Endometrial microvascular endothelial cells (primary cell): ENCODE data around the gene PLD1. TPM values are rescaled to one million over a fixed set of nuclear protein-coding genes. Genes with fewer than 3 reads are reported as not detected.

ENCODE experiments used
- in situ Hi-C: cut with HindIII; loops from 2 replicates; pipeline ENCODE4 v1.10.0; 2017; ENCODE audit warnings: low sequenced_read_pairs, low pct_unique_long_range_greater_than_20kb; ENCODE audit errors: inconsistent ontology term
- total RNA-seq: library from RNA; depleted of rRNA; stranded (reverse); fragments of >200 nt; gene quantifications from one replicate; pipeline ENCODE4 v1.2.3, GENCODE V29; 2015; ENCODE audit errors: inconsistent ontology term

The PLD1 gene
- total RNA-seq, 1 donor from 2014 or later = 38.3 TPM

DNA sequence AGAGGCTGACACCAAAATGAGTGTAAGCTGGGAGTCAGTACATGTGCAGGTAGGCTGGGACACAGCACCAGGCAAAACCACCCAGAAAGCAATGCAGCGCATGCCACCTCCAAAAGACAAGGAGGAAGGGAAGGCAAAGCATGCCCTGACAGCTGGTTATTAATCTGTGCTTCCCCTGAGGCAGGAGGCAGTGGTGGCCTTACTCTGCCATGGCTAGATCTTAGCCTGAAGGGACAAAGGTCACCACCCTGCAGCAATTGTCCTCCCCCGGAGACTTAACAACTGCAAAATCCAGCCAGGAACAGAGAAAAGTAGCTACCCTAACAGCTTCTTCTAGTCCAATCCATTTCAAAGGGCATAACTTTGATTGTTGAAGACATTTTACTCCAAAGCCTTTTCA is 73.7 kb downstream of the PLD1 start:
- in situ Hi-C loops = no loop called here

GRCh38 chr3:171733561-171733960 is 76.7 kb downstream of the PLD1 start:
- in situ Hi-C loops = no loop called here

- in situ Hi-C loops = no loop called here
Observed at GRCh38 chr3:171732756-171733155, 77.5 kb downstream of the PLD1 start.

DNA sequence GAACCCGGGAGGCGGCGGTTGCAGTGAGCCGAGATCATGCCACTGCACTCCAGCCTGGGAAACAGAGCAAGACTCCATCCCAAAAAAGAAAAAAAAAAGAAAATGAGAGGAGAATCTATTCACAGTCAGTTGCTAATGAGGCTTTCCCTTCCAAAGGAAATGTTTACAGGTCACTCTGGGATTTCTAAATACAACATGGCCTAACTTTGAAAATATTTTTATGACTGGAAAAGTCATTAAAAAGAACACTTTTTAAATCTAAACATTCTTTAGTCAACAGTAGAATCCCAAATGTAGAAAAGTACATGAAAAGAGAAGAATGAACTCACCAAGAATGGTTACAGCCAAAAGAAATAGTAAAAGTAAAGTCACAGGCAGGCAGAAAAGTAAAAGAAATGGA is 78.6 kb downstream of the PLD1 start:
- in situ Hi-C loops = no loop called here

- in situ Hi-C loops = no loop called here
Observed at GRCh38 chr3:171729452-171730334, 80.6 kb downstream of the PLD1 start.

DNA sequence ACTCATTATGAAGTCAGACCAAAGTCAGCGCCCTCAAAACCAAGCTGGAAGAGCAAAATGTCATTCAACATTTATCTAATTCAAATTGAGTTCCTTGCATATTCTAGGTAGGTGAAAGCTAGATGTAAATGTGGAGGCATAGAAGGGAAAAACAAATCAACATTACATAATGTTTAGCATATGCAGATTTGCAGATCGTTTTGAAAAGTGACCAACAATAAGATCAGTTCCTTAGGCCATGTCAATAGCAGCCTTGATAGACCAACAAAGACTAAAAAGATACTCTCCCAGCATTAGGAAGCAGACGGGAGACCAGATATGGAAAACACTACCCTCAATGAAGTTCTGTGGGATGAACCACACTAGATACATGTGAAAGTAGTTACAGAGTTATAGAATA is 83.0 kb downstream of the PLD1 start:
- in situ Hi-C loops = no loop called here

GRCh38 chr3:171718493-171719185 is 91.6 kb downstream of the PLD1 start:
- in situ Hi-C loops = no loop called here

DNA sequence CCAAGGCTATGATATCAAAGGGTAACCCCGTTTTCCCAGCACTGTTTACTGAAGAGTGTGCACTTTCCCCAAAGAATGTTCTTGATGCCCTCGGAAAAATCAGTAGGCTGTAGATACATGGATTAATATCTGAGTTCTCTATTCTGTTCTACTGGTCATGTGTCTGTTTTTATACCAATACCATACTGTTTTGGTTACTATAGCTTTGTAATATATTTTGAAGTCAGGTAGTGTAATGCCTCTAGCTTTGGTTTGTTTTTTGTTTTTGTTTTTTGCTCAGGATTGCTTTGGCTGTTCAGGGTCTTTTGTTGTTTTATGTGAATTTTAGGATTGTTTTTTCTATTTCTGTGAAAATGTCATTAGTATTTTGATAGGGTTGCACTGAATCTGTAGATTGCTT is 95.1 kb downstream of the PLD1 start:
- in situ Hi-C loops = no loop called here

DNA sequence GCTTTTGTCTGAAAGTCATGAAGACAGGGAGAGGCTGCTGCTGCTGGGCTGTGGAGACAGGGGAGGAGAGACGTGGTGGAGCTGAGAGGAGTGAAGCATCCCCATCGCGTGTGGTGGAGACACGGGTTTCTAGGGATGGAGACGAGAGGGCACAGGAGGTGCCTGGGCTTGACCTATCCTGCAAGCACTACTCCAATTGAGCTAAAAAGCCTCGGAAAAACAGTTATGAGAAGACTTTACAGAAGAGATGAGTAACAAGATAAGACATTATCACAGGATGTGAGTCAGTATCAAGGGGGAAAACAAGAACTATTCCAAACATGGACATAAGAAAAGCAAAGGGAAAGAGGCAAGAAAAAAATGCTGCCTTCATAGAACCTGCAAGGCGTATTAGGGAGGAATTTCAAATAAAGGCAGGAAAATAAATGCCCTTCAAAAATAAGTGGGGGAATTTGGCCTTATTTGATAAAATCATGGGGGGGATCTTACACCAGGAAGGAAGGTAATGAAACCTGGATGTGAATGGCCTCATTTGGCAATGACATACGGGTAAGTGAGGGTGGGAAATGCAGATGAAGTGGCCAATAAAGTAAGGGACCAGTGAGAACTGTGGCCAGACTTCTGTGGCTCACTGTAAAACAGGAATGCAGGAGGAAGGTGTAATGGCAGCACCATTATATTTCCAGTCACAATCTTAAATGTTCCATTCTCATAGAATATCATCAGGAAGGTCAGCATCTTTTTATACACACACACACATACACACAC is 97.9 kb downstream of the PLD1 start:
- in situ Hi-C loops = no loop called here

DNA sequence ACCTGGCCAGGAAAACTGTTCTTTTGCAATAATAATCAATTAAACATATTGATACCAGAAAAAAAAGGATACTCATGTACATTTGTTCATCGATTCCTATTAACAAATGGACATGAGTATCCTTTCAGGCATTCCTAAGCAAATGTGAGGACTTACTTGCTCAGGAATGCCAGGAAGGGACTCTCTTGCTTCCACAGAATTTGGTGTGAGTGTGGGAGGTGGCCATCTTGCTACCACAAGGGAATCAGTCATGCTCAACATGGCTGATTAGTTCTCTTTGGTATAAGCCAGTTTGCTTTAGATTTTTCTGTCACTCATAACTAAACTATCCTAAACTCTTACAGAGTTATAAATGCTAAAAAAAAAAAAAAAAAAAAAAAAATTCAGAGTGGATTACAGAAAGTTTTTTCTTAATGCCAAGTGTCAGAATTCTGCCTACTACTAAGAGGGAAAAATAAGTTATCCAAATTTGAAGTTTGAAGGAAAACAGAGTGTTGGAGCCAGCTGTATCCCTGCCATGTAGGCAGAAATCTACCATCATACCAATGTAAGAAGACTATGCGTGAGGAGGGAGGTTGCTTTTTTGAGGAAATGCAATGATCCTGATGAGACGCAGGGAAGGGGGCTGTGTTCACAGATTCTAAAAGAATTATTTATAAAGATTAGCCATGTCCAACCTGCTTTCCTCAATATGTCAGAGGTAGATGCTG is 98.7 kb downstream of the PLD1 start:
- in situ Hi-C loops = no loop called here

- in situ Hi-C loops = no loop called here
Observed at GRCh38 chr3:171710359-171710758, 99.9 kb downstream of the PLD1 start.

GRCh38 chr3:171704814-171705213 is 105.5 kb downstream of the PLD1 start:
- in situ Hi-C loops = no loop called here

DNA sequence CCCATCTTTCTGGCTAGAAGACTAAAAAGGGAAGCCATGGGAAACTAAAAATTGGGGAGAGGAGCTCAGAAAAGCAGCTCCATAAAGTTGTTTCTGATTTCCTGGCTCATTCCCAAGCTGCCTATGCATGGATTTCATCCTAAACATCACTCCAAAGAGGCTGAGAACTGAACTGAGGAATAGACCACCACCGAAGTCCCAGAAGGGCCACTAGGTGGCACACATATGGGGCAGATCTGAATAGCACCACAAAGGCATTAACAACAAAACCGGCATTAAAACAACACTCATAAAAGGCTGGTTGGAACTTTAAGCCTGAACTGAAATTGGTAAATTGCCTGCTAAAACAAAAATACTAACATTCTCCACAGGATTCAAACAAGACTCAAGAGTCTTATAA is 106.3 kb downstream of the PLD1 start:
- in situ Hi-C loops = no loop called here

DNA sequence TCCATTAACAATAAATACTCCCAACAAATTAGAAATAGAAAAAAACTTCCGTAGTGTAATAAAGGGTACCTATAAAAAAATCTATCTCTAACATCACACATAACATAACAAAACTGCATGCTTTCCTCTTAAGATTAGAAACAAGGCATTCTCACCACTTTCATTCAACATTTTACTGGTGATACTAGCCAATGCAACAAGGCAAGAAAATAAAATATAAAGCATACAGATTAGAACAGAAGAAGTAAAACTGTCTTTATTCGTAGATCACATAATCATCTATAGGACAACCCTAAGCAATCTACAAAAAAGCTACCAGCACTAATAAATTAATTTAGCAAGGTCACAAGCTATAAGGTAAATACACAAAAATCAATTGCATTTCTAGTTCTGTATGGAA is 107.1 kb downstream of the PLD1 start:
- in situ Hi-C loops = no loop called here

- in situ Hi-C loops = no loop called here
Observed at GRCh38 chr3:171700653-171701052, 109.6 kb downstream of the PLD1 start.

- in situ Hi-C loops = no loop called here
Observed at GRCh38 chr3:171700157-171700556, 110.1 kb downstream of the PLD1 start.

GRCh38 chr3:171699601-171700000 is 110.7 kb downstream of the PLD1 start:
- in situ Hi-C loops = no loop called here

DNA sequence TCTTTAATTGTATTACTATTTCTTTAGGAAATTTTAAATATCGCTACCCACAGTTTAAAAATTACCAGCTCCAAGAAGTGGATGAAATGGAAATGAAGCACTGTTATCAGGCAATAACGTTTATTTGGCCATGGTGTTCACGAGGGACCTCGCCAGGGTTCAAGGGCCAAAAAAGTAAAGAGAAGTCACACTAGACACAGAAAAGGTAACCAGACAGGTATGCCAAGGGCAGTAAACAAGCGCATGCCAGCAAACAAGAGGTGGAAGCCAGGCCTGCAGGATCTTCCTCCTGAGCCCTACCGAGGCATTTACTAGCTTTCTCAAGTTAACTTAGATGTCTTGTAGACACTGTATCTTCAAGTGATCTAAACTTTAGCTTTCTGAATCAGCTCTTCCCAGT is 113.5 kb downstream of the PLD1 start:
- in situ Hi-C loops = no loop called here

DNA sequence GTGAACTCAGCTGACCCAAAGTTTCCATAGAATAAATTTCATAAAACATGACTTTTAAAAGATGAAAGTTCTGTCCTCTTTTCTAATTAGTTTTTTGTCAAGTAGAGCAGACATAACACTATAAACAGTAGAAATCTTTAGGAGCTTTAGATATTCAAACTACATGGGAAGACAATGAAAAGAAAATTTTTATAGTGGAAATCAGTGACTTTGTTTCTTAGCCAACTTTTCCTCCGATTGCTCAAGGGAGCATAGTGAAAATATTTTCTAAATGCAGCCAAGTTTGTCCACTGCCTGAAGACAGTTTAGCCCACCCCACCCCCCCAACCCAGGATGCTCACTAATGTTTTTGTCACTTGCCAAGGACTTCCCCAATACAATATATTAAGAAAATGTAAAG is 114.9 kb downstream of the PLD1 start:
- in situ Hi-C loops = no loop called here
